NCI-H1436 treated with DMSO at 0.1 percent for 48 hours (cell line): ENCODE measurements around the gene DCXR.

Experiments used
- DNase-seq: peaks from one replicate; lab custom pipeline; 2025; lab: John Stamatoyannopoulos, UW

DCXR gene

GRCh38 chr17:82072827-82073226 is 35.3 kb upstream of the DCXR start:
- DNase-seq, result no peak

GRCh38 chr17:82070611-82071010 is 33.1 kb upstream of the DCXR start:
- DNase-seq, result no peak

- DNase-seq, result no peak
These were observed 28.3 kb upstream of the DCXR start, which contains the start of gene DUS1L for GRCh38 chr17:82065638-82066303. Gene DUS1L, minus strand, starts transcription at chr17:82065804. Its CDS starts 745 bp downstream, at chr17:82065059.

GRCh38 chr17:82065193-82065637 is 27.7 kb upstream of the DCXR start:
- DNase-seq, result no peak

- DNase-seq, result no peak
These were observed 27.1 kb upstream of the DCXR start for GRCh38 chr17:82064433-82065192.

- DNase-seq, result no peak
These were observed 26.2 kb upstream of the DCXR start for GRCh38 chr17:82063424-82064415.

- DNase-seq, result no peak
These were observed 25.5 kb upstream of the DCXR start for GRCh38 chr17:82062984-82063368.

GRCh38 chr17:82062076-82062983 is 24.8 kb upstream of the DCXR start:
- DNase-seq, result no peak

GRCh38 chr17:82061047-82061925 is 23.8 kb upstream of the DCXR start:
- DNase-seq, result no peak

- DNase-seq, result no peak
These were observed 23.1 kb upstream of the DCXR start for GRCh38 chr17:82060614-82061013.

- no peak for DNase-seq
These were observed 22.5 kb upstream of the DCXR start for GRCh38 chr17:82060001-82060380.

- DNase-seq, result no peak
These were observed 21.9 kb upstream of the DCXR start for GRCh38 chr17:82059272-82060000.

- DNase-seq, result no peak
These were observed 21.4 kb upstream of the DCXR start for GRCh38 chr17:82058855-82059249.

GRCh38 chr17:82058230-82058854 is 20.8 kb upstream of the DCXR start:
- no peak for DNase-seq

- DNase-seq, result no peak
These were observed 19.5 kb upstream of the DCXR start for GRCh38 chr17:82056729-82057621.

- DNase-seq, result no peak
These were observed 18.6 kb upstream of the DCXR start for GRCh38 chr17:82055965-82056728.
